IMR-90 (cell line): ENCODE data around the gene CACNA1G.
A peak's percentile ranks its signal among the peaks of the same experiment; 100 is the strongest.

Source experiments
- BHLHE40 ChIP-seq: fragments of 150-350 bp; IDR thresholded peaks from 2 replicates; pipeline ENCODE4 v1.6.1; 2016; ENCODE audit warnings: mild to moderate bottlenecking, low read depth, low read length
- CEBPB ChIP-seq: IDR thresholded peaks from 2 replicates; pipeline ENCODE4 v1.6.1; 2012; ENCODE audit warnings: low read depth, low read length, improper control_type of control experiment
- ELK1 ChIP-seq: fragments of 150-350 bp; IDR thresholded peaks from 2 replicates; pipeline ENCODE4 v1.6.1; 2016; ENCODE audit warnings: low read depth, mild to moderate bottlenecking, low read length, moderate library complexity, borderline replicate concordance
- FOS ChIP-seq: fragments of 150-350 bp; IDR thresholded peaks from 2 replicates; pipeline ENCODE4 v1.6.1; 2016; ENCODE audit warnings: low read depth, low read length
- MXI1 ChIP-seq: IDR thresholded peaks from 2 replicates; pipeline ENCODE4 v1.6.1; 2012; ENCODE audit warnings: low read depth, mild to moderate bottlenecking, low read length, moderate library complexity, borderline replicate concordance
- POLR2A ChIP-seq: IDR thresholded peaks from 2 replicates; pipeline ENCODE4 v1.6.1; 2012; ENCODE audit warnings: mild to moderate bottlenecking, low read depth, low read length
- RAD21 ChIP-seq: IDR thresholded peaks from 2 replicates; pipeline ENCODE4 v1.6.1; 2012; ENCODE audit warnings: low read length, improper control_type of control experiment
- RCOR1 ChIP-seq: IDR thresholded peaks from 2 replicates; pipeline ENCODE4 v1.6.1; 2012; ENCODE audit warnings: mild to moderate bottlenecking, low read length, improper control_type of control experiment; ENCODE audit not compliant: insufficient replicate concordance
- SMC3 ChIP-seq: fragments of 150-350 bp; IDR thresholded peaks from 2 replicates; pipeline ENCODE4 v1.6.1; 2016; ENCODE audit warnings: low read depth, mild to moderate bottlenecking, antibody characterized with exemption, low read length, moderate library complexity
- USF2 ChIP-seq: fragments of 150-350 bp; IDR thresholded peaks from 2 replicates; pipeline ENCODE4 v1.6.1; 2017; ENCODE audit warnings: mild to moderate bottlenecking, antibody characterized with exemption, low read length, low read depth
- TF ChIP-seq, protein P1 (sequence below): conservative IDR thresholded peaks from 2 replicates; pipeline ENCODE4 v1.5.1; 2012; ENCODE audit warnings: mild to moderate bottlenecking, low read depth, low read length, improper control_type of control experiment

- TF ChIP-seq, protein P1, sequence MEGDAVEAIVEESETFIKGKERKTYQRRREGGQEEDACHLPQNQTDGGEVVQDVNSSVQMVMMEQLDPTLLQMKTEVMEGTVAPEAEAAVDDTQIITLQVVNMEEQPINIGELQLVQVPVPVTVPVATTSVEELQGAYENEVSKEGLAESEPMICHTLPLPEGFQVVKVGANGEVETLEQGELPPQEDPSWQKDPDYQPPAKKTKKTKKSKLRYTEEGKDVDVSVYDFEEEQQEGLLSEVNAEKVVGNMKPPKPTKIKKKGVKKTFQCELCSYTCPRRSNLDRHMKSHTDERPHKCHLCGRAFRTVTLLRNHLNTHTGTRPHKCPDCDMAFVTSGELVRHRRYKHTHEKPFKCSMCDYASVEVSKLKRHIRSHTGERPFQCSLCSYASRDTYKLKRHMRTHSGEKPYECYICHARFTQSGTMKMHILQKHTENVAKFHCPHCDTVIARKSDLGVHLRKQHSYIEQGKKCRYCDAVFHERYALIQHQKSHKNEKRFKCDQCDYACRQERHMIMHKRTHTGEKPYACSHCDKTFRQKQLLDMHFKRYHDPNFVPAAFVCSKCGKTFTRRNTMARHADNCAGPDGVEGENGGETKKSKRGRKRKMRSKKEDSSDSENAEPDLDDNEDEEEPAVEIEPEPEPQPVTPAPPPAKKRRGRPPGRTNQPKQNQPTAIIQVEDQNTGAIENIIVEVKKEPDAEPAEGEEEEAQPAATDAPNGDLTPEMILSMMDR, result peak; percentile 70
- TF ChIP-seq FOS, result no peak
- TF ChIP-seq POLR2A, result no peak
- no peak for TF ChIP-seq RCOR1
- TF ChIP-seq SMC3, result peak; percentile 92
- no peak for TF ChIP-seq CEBPB
- TF ChIP-seq ELK1, result no peak
- TF ChIP-seq USF2, result no peak
- TF ChIP-seq RAD21, result peak; percentile 79
- TF ChIP-seq MXI1, result no peak
- no peak for TF ChIP-seq BHLHE40
Measured at GRCh38 chr17:50626037-50626574, 65.6 kb downstream of the CACNA1G start.
